Activated B cell treated with CpG ODN at 0.5 μM for 24 hours (primary cell): ENCODE data around the gene GPD2. TPM values are rescaled to one million over a fixed set of nuclear protein-coding genes. Genes with fewer than 3 reads are reported as not detected.

ENCODE experiments used
- ATAC-seq: fragments of 200-7000 bp; cut with Tn5 transposase; one replicate; pipeline ENCODE4 v1.10.0; 2021; ENCODE audit warnings: low read depth, mild to moderate bottlenecking, moderate library complexity
- CTCF ChIA-PET: fragments of 350-600 bp; sonication (Branson Sonifier 250); formaldehyde crosslinking; loops from one replicate; lab custom pipeline; 2021; ENCODE audit warnings: antibody characterized with exemption; lab: Charles Lee
- POLR2A ChIA-PET: fragments of 350-600 bp; sonication (Branson Sonifier 250); formaldehyde crosslinking; loops from one replicate; lab custom pipeline; 2021; ENCODE audit warnings: antibody characterized with exemption; lab: Charles Lee
- DNase-seq: peaks from one replicate; pipeline ENCODE4 v3.0.0; 2022
- H3K27ac Mint-ChIP-seq: one replicate; pipeline ENCODE4 v1.8.0; 2020; ENCODE audit warnings: mixed read lengths
- H3K27me3 Mint-ChIP-seq: one replicate; pipeline ENCODE4 v1.8.0; 2021; ENCODE audit warnings: mixed read lengths
- H3K36me3 Mint-ChIP-seq: one replicate; pipeline ENCODE4 v1.8.0; 2021; ENCODE audit warnings: low read depth, mixed read lengths
- H3K4me1 Mint-ChIP-seq: one replicate; pipeline ENCODE4 v1.8.0; 2021; ENCODE audit warnings: mixed read lengths
- H3K4me3 Mint-ChIP-seq: one replicate; pipeline ENCODE4 v1.8.0; 2020; ENCODE audit warnings: mild to moderate bottlenecking, mixed read lengths
- H3K9me3 Mint-ChIP-seq: one replicate; pipeline ENCODE4 v1.8.0; 2020; ENCODE audit warnings: mixed read lengths
- intact Hi-C: fragments of 100-400 bp; cut with micrococcal nuclease; formaldehyde crosslinking; loops from one replicate; pipeline ENCODE4 v1.15.1; 2024
- total RNA-seq: library from RNA; stranded (reverse); gene quantifications from 2 replicates; pipeline ENCODE4 v1.2.3, GENCODE V29; 2022
- TF ChIP-seq, protein P1 (sequence below): fragments of 200-600 bp; IDR thresholded peaks from one replicate; pipeline ENCODE4 v1.8.0; 2022; ENCODE audit warnings: antibody characterized with exemption, mild to moderate bottlenecking

The GPD2 gene
- total RNA-seq, 1 donor from 2014 or later: 17.8 TPM

DNA sequence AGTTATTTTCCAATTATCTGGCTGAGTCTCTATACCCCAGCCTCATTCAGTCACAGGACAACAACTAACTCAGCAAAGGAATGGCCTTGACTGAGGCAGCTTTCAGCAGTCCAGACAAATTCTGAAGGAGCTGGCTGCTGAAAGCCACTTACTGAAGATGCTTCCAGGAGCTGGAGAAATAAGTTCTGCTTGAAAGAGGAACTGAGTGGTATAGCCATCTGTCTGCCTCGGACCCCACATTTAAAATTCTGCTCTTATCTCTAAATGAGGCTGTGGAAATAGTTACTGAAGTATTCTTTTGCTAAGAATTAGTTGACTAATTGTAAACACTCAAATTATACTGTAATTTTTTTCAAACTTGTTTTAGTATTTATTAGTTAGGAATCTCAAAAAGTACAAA is 9.1 kb upstream of the GPD2 start:
- Mint-ChIP-seq H3K27ac (no peak overlapping the region), H3K27me3 (no peaks in the 10 kb centered on the region), H3K9me3 (no peaks in the 10 kb centered on the region), H3K4me1 (peaks cover 14% of the 10 kb centered on the region), H3K36me3 (no peaks in the 10 kb centered on the region), H3K4me3 (no peak overlapping the region)
- ChIA-PET CTCF (no interaction called here), POLR2A (no interaction called here)
- intact Hi-C loops: no loop called here
- ATAC-seq: no peak
- TF ChIP-seq, protein P1, sequence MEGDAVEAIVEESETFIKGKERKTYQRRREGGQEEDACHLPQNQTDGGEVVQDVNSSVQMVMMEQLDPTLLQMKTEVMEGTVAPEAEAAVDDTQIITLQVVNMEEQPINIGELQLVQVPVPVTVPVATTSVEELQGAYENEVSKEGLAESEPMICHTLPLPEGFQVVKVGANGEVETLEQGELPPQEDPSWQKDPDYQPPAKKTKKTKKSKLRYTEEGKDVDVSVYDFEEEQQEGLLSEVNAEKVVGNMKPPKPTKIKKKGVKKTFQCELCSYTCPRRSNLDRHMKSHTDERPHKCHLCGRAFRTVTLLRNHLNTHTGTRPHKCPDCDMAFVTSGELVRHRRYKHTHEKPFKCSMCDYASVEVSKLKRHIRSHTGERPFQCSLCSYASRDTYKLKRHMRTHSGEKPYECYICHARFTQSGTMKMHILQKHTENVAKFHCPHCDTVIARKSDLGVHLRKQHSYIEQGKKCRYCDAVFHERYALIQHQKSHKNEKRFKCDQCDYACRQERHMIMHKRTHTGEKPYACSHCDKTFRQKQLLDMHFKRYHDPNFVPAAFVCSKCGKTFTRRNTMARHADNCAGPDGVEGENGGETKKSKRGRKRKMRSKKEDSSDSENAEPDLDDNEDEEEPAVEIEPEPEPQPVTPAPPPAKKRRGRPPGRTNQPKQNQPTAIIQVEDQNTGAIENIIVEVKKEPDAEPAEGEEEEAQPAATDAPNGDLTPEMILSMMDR: no peak
- DNase-seq: no peak

GRCh38 chr2:156429211-156429610 is 7.0 kb upstream of the GPD2 start:
- Mint-ChIP-seq H3K4me3 (no peak overlapping the region), H3K27ac (no peak overlapping the region), H3K9me3 (no peaks in the 10 kb centered on the region), H3K36me3 (no peaks in the 10 kb centered on the region), H3K4me1 (peaks cover 14% of the 10 kb centered on the region), H3K27me3 (no peaks in the 10 kb centered on the region)
- CTCF ChIA-PET: interaction anchor here (1.2 kb wide), 1 partner anchor 94 kb away, joined by 3 read pairs; no protein-coding TSS in a partner anchor
- ATAC-seq (no peak), DNase-seq (no peak)
- intact Hi-C loops: no loop called here
- TF ChIP-seq, protein P1: no peak
- POLR2A ChIA-PET: interaction anchor here (0.6 kb wide), 1 partner anchor 95 kb away, joined by 3 read pairs; no protein-coding TSS in a partner anchor

GRCh38 chr2:156430236-156430979 is 5.8 kb upstream of the GPD2 start:
- ChIA-PET POLR2A (interaction anchor here (0.5 to 1.1 kb wide), 3 partner anchors 87 to 97 kb away, joined by 3 to 5 read pairs (median 3); no protein-coding TSS in a partner anchor), CTCF (interaction anchor here (1.3 kb wide), 1 partner anchor 95 kb away, joined by 6 read pairs; no protein-coding TSS in a partner anchor)
- Mint-ChIP-seq H3K36me3 (no peaks in the 10 kb centered on the region), H3K4me1 (peaks cover 17% of the 10 kb centered on the region), H3K27me3 (no peaks in the 10 kb centered on the region), H3K4me3 (no peak overlapping the region), H3K27ac (no peak overlapping the region), H3K9me3 (no peaks in the 10 kb centered on the region)
- ATAC-seq (no peak), DNase-seq (no peak)
- intact Hi-C loops: no loop called here
- TF ChIP-seq, protein P1: no peak

GRCh38 chr2:156430980-156431358 is 5.2 kb upstream of the GPD2 start:
- Mint-ChIP-seq H3K27ac (no peak overlapping the region), H3K4me1 (peaks cover 17% of the 10 kb centered on the region), H3K36me3 (no peaks in the 10 kb centered on the region), H3K4me3 (no peak overlapping the region), H3K27me3 (no peaks in the 10 kb centered on the region), H3K9me3 (no peaks in the 10 kb centered on the region)
- TF ChIP-seq, protein P1: no peak
- intact Hi-C loops: loop anchor here (1.0 kb wide), 1 partner anchor 31 kb away; no protein-coding TSS in a partner anchor
- ChIA-PET POLR2A (interaction anchor here (0.5 to 1.1 kb wide), 4 partner anchors 71 to 97 kb away, joined by 3 to 5 read pairs (median 4); no protein-coding TSS in a partner anchor), CTCF (interaction anchor here (1.3 kb wide), 1 partner anchor 96 kb away, joined by 6 read pairs; no protein-coding TSS in a partner anchor)
- no peak for ATAC-seq
- no peak for DNase-seq
